GM19025 (cell line): ENCODE measurements around the gene YY1.
"Not testable (repeated sequence)": the region's sequence is repeated elsewhere in the genome, so short reads cannot be mapped to it uniquely, and the experiment has no call there.

Experiments used
- ATAC-seq: cut with Tn5 transposase; IDR thresholded peaks from one replicate; pipeline ENCODE4 v1.9.1; 2021; ENCODE audit warnings: mild to moderate bottlenecking, low read depth, moderate library complexity; ENCODE audit not compliant: unreplicated experiment

The YY1 gene

GRCh38 chr14:100282766-100283419, 43.9 kb downstream of the YY1 start:
- no peak for ATAC-seq

GRCh38 chr14:100283436-100283835, 44.5 kb downstream of the YY1 start:
- ATAC-seq, result not testable (repeated sequence)

- no peak for ATAC-seq
Observed at GRCh38 chr14:100283984-100284881, 45.3 kb downstream of the YY1 start.

DNA sequence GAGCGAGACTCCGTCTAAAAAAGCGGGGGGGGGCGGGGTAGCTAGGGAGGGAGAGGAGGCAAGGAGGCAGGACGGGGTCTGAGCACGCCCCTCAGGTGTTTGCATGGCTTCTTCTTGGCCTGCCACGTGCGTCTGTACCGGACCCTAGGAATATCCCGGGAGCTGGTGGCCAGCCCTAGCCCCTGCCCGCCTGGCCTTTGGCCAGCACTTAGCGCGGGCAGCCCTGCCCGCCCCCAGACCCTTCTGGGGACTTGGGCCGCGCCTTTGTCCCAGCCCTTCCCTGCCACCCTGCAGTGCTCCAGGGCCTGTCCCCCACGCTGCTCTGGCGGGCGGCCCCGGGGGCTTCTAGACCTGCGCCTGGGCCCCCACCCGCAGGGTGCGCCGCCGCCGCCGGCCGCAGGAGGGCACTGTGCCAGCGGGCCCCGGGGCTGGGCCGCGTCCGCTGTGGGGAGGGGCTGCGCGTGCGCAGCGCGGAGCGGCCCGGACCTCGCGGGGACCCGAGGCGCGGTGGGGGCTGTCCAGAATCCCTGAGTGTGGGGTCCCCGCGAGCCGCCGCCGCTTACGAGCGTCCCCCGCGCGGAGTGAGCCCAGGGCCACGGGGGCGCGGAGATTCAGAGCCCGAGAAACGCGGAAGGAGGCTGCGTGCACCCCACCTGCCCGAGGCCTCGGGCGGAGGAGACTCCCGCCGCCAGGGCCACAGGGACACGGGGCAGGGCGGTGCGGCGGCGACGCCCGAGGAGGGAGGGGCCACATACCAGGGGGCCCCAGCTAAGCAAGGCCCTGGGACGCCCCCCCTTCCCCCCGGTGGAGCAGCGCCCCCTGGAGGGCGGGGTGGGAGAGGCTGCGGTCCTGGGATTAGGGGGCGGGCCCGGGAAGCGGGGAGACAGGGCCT, 46.3 kb downstream of the YY1 start:
- ATAC-seq, result peak; percentile 90

DNA sequence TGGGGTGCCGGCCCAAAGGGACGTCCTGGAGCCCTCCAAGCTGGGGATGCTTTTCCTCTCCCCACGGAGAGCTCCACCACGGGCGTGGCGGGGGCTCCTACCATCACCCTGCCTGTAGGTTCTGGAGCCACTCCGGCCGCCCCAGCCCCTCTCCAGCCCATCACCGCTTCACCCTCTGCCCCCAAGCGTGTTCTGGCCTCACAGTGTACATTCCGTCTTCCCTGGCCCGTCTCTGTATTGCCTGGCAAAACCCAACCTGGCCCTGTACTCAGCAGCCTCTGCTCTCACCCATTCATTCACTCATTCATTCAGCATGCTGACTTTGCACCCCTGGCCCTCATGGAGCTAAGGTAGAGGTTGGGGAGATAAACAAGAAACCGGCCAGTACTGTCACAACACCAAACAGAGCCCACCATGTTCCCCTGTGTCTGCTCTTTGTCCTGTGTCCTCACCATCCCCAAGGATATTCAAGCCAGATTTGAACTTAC, 47.0 kb downstream of the YY1 start:
- ATAC-seq, result no peak

DNA sequence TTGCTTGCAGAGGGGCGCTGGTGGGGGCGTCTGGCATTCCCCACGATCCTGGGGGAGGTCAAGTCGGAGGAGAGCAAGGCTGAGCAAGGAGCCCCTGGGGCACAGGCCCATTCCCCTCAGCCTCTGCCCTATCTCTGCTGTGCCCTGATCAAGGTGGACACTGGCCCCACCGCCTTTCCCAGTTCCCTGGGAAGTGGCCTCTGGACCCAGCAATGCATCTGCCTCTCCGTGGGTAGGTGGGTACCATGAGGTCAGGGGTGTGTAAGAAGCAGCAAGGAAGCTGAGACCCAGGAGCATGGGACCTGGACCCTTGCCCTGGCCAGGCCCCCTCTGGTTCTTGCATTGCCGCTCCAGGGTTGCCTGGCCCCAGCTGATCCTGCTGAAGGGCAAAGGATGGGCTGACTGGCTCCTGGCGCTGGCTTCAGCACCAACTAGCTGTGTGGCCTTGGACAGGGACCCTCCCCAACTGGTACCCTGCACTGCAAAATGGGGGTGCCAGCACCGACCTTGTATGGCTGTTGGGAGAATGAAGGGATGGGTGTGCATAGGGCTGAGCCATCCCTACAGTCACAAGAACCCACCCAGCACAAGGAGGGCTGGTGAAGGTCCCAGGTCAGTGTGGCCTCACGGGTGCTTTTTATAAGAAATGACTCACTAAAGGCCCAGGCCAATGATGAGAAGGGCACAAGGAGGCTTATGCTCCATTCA, 47.7 kb downstream of the YY1 start:
- no peak for ATAC-seq

DNA sequence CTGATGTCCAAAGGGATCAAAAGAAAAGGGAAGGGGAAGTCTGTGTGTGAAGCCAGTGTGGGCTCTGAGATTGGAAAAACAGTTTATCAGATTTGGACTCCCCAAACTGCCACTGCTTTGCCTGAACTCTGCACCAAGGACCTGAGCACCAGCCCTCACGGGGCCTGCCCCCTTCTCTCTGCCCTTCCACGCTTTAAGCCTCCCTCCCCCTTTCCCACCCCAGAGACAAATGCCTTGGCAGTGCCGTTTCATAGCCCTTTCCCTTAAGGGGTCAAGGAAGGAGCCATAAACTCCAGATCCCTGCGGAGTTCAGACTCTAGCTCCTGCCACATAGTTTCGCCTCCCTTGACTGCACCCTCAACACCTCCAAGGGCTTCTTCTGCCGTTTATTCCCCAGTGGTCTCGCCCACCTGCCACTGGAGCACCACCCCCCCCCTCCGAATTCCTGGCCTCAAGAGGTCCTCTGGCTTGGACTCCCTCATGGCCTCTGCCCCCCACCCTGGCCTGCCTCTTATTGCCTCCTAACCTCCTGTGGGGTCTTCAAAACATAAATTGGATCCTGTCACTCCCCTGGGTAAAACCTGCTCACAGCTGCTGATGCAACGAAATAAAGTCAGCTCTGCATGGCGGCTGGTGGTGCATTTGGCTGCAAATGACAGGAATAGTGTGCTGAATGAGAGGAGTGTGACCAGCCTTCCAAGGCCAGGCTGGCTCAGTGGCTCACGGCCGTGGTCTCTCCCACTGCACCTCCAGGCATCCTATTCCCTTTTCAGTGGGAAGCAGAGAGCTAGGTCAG, 48.5 kb downstream of the YY1 start:
- no peak for ATAC-seq

- ATAC-seq, result not testable (repeated sequence)
Observed at GRCh38 chr14:100287998-100288295, 49.0 kb downstream of the YY1 start.

GRCh38 chr14:100288382-100289185, 49.6 kb downstream of the YY1 start:
- ATAC-seq, result no peak

- ATAC-seq, result no peak
Observed at GRCh38 chr14:100289916-100290606, 51.1 kb downstream of the YY1 start.

DNA sequence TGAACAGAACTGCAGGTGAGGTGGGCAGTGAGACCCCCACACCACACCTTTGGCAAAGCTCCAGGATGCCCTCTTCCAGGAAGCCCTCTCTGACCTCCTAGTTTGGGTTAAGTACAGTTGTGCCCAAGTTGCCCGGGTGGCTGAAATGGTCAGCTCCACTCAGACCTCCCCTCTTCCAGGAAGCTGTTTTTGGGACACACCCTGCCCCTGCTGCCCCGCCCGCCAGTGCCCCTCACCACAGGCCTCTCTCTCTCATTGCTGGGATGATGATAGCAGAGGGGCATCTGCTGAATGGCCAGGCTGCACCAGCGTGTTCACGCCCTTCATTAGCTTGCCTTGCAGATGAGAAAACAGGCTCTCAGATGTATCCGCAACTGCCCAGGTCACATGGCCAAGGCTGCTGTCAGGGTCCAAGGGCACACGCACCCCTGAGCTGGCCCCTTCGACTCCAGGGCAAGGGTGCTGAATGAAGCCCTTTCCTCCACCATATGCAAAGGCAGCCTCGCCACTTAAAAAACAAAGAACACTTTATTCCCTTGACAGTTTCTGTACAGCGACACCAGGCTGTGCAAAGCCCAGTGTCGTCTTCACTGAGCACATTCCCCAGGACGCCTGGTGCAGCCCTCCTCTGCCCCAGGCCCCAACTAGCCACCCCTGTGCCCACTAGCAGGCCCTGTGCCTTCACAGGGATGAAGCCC, 51.8 kb downstream of the YY1 start:
- ATAC-seq, result no peak

DNA sequence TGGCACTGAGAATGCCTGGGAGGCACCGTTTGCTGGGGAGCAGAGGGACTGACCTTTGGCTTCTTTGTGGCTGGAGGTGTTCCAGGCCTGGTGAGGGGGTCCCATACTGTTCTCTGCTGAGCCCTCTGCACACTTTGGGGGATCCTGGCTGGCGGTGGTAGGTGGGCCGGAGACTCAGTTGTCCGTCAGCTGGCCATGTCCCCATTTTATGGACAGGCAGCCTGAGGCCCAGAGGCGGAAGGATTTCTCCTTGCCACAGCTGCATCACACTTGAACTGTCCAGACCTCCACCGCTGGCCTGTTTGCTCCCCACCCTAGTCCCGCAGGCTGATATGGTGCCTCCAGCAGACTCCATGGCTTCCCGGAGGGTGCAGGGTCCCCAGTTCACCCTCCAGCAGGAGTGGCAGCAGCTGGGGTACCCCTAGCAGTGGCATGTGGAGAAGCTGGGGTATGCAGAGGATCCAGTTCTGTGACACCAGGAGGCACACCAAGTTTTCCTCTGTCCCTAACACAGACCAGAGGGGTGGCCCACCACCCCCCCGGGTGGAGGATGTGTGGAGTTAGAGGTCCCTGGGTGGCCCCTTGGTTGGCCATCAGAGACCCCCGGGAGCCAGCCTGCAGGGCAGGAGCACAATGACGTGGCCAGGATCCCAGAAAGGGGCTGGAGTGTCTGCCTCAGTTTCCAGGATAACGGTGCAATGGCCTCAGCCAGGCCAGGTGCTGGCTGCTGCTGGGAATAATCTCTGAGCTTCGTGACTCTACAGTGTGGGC, 52.5 kb downstream of the YY1 start:
- no peak for ATAC-seq

GRCh38 chr14:100292301-100292775, 53.4 kb downstream of the YY1 start:
- ATAC-seq, result no peak

DNA sequence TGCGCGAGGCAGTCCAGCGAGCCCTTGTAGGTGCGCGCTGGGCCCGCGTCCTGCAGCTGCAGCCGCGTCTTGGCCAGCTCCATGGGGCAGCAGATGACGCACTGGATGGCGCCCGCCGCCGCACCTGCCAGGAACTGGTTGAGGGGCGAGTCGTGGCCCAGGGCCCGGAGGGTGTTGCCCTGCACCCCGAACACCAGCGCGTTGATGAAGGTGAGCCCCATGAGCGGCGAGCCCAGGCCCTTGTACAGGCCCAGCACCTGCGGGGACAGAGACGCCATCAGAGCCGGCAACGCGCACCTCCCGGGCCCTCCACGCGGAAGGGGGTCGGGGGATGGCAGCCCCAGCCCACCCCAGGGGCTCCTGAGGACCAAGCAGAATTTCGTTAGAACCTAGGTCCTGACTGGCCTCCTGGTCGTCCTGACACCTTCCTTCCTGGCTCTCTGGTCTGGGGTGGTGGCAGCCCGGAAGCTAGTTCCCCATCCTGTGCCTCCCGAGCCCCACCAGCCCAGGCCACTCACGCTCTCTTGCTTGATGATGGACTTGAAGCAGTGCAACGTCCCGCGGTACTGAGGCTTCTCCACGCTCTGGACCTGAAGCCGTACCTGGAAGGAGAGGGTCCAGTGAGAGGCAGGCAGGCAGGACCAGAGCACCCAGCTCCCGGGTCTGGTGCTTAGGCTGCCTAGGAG, 54.0 kb downstream of the YY1 start:
- no peak for ATAC-seq

DNA sequence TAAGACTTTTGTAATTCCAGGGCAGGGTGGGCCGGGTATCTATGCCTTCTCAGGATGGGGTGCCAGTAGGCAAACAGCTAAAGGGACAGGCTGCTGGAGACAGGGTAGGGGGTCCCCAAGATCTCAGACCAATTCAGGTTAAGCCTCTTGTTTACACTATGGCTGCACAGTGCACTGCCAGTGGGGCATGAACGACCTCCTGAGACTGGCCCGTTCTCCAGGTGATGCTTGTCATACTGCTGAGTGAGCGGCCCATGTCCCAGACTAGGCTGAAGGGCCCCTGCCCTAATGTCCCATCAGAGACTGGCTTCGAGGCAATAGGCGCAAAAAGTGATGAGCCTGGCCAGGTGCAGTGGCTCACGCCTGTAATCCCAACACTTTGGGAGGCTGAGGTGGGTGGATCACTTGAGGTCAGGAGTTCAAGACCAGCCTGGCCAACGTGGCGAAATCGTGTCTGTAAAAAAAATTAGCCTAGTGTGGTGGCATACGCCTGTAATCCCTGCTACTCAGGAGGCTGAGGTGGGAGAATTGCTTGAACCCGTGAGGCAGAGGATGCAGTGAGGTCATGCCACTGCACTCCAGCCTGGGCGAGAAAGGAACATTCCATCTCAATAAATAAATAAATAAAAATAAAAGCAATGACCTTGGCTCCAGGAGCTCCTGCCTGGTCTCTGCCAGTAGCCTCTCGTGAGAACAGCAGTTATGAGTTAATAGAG, 54.7 kb downstream of the YY1 start:
- no peak for ATAC-seq
